ENCODE data around the gene ZNF638. TPM values are rescaled to one million over a fixed set of nuclear protein-coding genes. Genes with fewer than 3 reads are reported as not detected.

Gene ZNF638
- total and polyA plus RNA-seq, 4 donors = 193 to 317 (median 226) TPM

- H3K27ac ChIP-seq (ENCODE audit: low read depth, low read length) = no peak overlapping the region
- H3K4me1 ChIP-seq (ENCODE audit: control insufficient read depth, insufficient read depth, low read length) = no peaks in the 10 kb centered on the region
- no peaks in the 10 kb centered on the region for H3K36me3 ChIP-seq (ENCODE audit: control insufficient read depth, insufficient read depth, low read length)
- no peak overlapping the region for H3K4me3 ChIP-seq (ENCODE audit: low read depth, low read length)
- H3K27me3 ChIP-seq (ENCODE audit: control insufficient read depth, insufficient read depth, low read length) = no peaks in the 10 kb centered on the region
- H3K9me3 ChIP-seq (ENCODE audit: control insufficient read depth, insufficient read depth, low read length) = no peaks in the 10 kb centered on the region
- no peak for DNase-seq (ENCODE audit: low read depth in 4 of 6, low spot score in 6 of 6)
- WGBS (ENCODE audit: insufficient coverage) = 82% methylated on average over 1 of the region's 1 CpG
Observed at GRCh38 chr2:71446505-71446904, 114.9 kb downstream of the ZNF638 start.

GRCh38 chr2:71449343-71449742 is 117.8 kb downstream of the ZNF638 start:
- H3K27ac ChIP-seq (ENCODE audit: low read depth, low read length) = no peak overlapping the region
- H3K27me3 ChIP-seq (ENCODE audit: control insufficient read depth, insufficient read depth, low read length) = peaks cover 22% of the 10 kb centered on the region
- DNase-seq (ENCODE audit: low read depth in 4 of 6, low spot score in 6 of 6) = no peak
- H3K36me3 ChIP-seq (ENCODE audit: control insufficient read depth, insufficient read depth, low read length) = no peaks in the 10 kb centered on the region
- H3K4me1 ChIP-seq (ENCODE audit: control insufficient read depth, insufficient read depth, low read length) = peaks cover 12% of the 10 kb centered on the region
- no peaks in the 10 kb centered on the region for H3K9me3 ChIP-seq (ENCODE audit: control insufficient read depth, insufficient read depth, low read length)
- no peak overlapping the region for H3K4me3 ChIP-seq (ENCODE audit: low read depth, low read length)
- WGBS (ENCODE audit: insufficient coverage) = no CpG with 5 or more reads among the region's 3 CpGs

- Histone ChIP-seq H3K27ac (ENCODE audit: low read depth, low read length) (no peak overlapping the region), H3K36me3 (ENCODE audit: control insufficient read depth, insufficient read depth, low read length) (no peaks in the 10 kb centered on the region), H3K9me3 (ENCODE audit: control insufficient read depth, insufficient read depth, low read length) (no peaks in the 10 kb centered on the region), H3K4me1 (ENCODE audit: control insufficient read depth, insufficient read depth, low read length) (peaks cover 31% of the 10 kb centered on the region), H3K27me3 (ENCODE audit: control insufficient read depth, insufficient read depth, low read length) (peaks cover 35% of the 10 kb centered on the region), H3K4me3 (ENCODE audit: low read depth, low read length) (no peak overlapping the region)
- 100% methylated on average over 1 of the region's 4 CpGs for whole genome bisulfite sequencing (ENCODE audit: insufficient coverage)
- DNase-seq (ENCODE audit: low read depth in 4 of 6, low spot score in 6 of 6) = no peak
Observed at GRCh38 chr2:71451705-71452104, 120.1 kb downstream of the ZNF638 start.

- no peak for DNase-seq (ENCODE audit: low read depth in 4 of 6, low spot score in 6 of 6)
- WGBS (ENCODE audit: insufficient coverage) = no CpG with 5 or more reads among the region's 2 CpGs
Observed at GRCh38 chr2:71452565-71452964, 121.0 kb downstream of the ZNF638 start.

GRCh38 chr2:71453404-71454220 is 122.0 kb downstream of the ZNF638 start, which contains the start of gene DYSF:
TSS of gene DYSF (plus strand) at chr2:71453561.
- Histone ChIP-seq H3K27ac (ENCODE audit: low read depth, low read length) (no peak within 1 kb of the TSS), H3K27me3 (ENCODE audit: control insufficient read depth, insufficient read depth, low read length) (peaks cover 35% of the 10 kb centered on the region), H3K36me3 (ENCODE audit: control insufficient read depth, insufficient read depth, low read length) (no peaks in the 10 kb centered on the region), H3K4me1 (ENCODE audit: control insufficient read depth, insufficient read depth, low read length) (peaks cover 45% of the 10 kb centered on the region), H3K9me3 (ENCODE audit: control insufficient read depth, insufficient read depth, low read length) (no peaks in the 10 kb centered on the region), H3K4me3 (ENCODE audit: low read depth, low read length) (peak within 1 kb of the TSS; percentile 22)
- 3% methylated on average over 63 of the region's 66 CpGs for WGBS (ENCODE audit: insufficient coverage)
- DNase-seq (ENCODE audit: low read depth in 4 of 6, low spot score in 6 of 6) = peak in 2 of 6 donors; percentile 7 to 23

More at GRCh38 chr2:71452565-71452964, 121.0 kb downstream of the ZNF638 start:
- Histone ChIP-seq H3K9me3 (ENCODE audit: control insufficient read depth, insufficient read depth, low read length) (no peaks in the 10 kb centered on the region), H3K4me1 (ENCODE audit: control insufficient read depth, insufficient read depth, low read length) (peaks cover 35% of the 10 kb centered on the region), H3K4me3 (ENCODE audit: low read depth, low read length) (no peak overlapping the region), H3K27ac (ENCODE audit: low read depth, low read length) (no peak overlapping the region), H3K36me3 (ENCODE audit: control insufficient read depth, insufficient read depth, low read length) (no peaks in the 10 kb centered on the region), H3K27me3 (ENCODE audit: control insufficient read depth, insufficient read depth, low read length) (peaks cover 35% of the 10 kb centered on the region)

- H3K27ac ChIP-seq (ENCODE audit: low read depth, low read length) = no peak overlapping the region
- H3K4me3 ChIP-seq (ENCODE audit: low read depth, low read length) = peak overlapping the region; percentile 22
- peaks cover 49% of the 10 kb centered on the region for H3K4me1 ChIP-seq (ENCODE audit: control insufficient read depth, insufficient read depth, low read length)
- no peaks in the 10 kb centered on the region for H3K9me3 ChIP-seq (ENCODE audit: control insufficient read depth, insufficient read depth, low read length)
- no peak for DNase-seq (ENCODE audit: low read depth in 4 of 6, low spot score in 6 of 6)
- H3K36me3 ChIP-seq (ENCODE audit: control insufficient read depth, insufficient read depth, low read length) = no peaks in the 10 kb centered on the region
- peaks cover 35% of the 10 kb centered on the region for H3K27me3 ChIP-seq (ENCODE audit: control insufficient read depth, insufficient read depth, low read length)
- 35% methylated on average over 15 of the region's 17 CpGs for WGBS (ENCODE audit: insufficient coverage)
Observed at GRCh38 chr2:71454221-71455010, 122.8 kb downstream of the ZNF638 start.

DNA sequence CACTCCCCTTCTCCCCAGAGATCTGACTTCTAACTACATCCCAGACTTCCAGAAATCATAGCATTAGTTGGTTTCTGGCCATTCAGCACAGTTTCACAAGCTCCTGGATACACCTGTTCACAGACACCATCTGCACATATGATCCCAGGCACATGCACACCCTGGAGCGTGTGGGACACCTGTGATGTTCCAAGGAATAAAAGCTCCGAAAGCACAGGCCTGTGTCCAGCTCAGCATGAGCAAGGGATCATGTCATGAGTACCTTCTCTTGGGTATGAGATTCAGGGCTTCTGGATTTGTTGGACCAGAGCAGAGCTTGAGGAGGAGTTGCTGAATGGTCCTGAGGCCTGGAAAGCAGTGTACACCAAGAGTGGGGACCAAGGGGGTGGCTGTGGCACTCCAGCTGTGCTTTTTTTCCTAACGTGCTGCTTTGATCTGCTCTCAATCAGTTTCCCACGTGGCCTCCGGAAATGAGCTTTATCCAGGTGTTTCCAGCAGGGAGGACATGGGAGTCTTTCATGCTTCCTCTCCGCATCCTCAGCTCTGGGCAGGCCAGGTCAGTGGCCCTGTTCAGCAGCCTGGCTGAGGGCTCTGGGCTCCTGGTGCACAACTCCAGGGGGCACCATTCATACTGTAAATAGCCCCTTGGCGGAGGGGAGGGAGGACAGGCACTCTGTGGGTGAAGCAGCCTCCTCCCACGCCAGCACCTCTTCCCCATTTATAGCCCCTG is 123.6 kb downstream of the ZNF638 start:
- WGBS (ENCODE audit: insufficient coverage) = 58% methylated on average over 8 of the region's 8 CpGs
- Histone ChIP-seq H3K4me1 (ENCODE audit: control insufficient read depth, insufficient read depth, low read length) (peaks cover 49% of the 10 kb centered on the region), H3K4me3 (ENCODE audit: low read depth, low read length) (no peak overlapping the region)

GRCh38 chr2:71455741-71456569 is 124.4 kb downstream of the ZNF638 start:
- DNase-seq (ENCODE audit: low read depth in 4 of 6, low spot score in 6 of 6) = no peak
- H3K36me3 ChIP-seq (ENCODE audit: control insufficient read depth, insufficient read depth, low read length) = no peaks in the 10 kb centered on the region
- 37% methylated on average over 6 of the region's 6 CpGs for WGBS (ENCODE audit: insufficient coverage)
- H3K27ac ChIP-seq (ENCODE audit: low read depth, low read length) = no peak overlapping the region
- H3K4me1 ChIP-seq (ENCODE audit: control insufficient read depth, insufficient read depth, low read length) = peaks cover 49% of the 10 kb centered on the region
- H3K27me3 ChIP-seq (ENCODE audit: control insufficient read depth, insufficient read depth, low read length) = peaks cover 35% of the 10 kb centered on the region
- no peak overlapping the region for H3K4me3 ChIP-seq (ENCODE audit: low read depth, low read length)
- H3K9me3 ChIP-seq (ENCODE audit: control insufficient read depth, insufficient read depth, low read length) = no peaks in the 10 kb centered on the region

More for the DNA sequence above, 123.6 kb downstream of the ZNF638 start:
- Histone ChIP-seq H3K9me3 (ENCODE audit: control insufficient read depth, insufficient read depth, low read length) (no peaks in the 10 kb centered on the region), H3K27me3 (ENCODE audit: control insufficient read depth, insufficient read depth, low read length) (peaks cover 35% of the 10 kb centered on the region), H3K36me3 (ENCODE audit: control insufficient read depth, insufficient read depth, low read length) (no peaks in the 10 kb centered on the region), H3K27ac (ENCODE audit: low read depth, low read length) (no peak overlapping the region)
- DNase-seq (ENCODE audit: low read depth in 4 of 6, low spot score in 6 of 6) = no peak

GRCh38 chr2:71456617-71457016 is 125.0 kb downstream of the ZNF638 start:
- no peaks in the 10 kb centered on the region for H3K9me3 ChIP-seq (ENCODE audit: control insufficient read depth, insufficient read depth, low read length)
- H3K36me3 ChIP-seq (ENCODE audit: control insufficient read depth, insufficient read depth, low read length) = no peaks in the 10 kb centered on the region
- 86% methylated on average over 1 of the region's 1 CpG for WGBS (ENCODE audit: insufficient coverage)
- H3K27ac ChIP-seq (ENCODE audit: low read depth, low read length) = no peak overlapping the region
- H3K4me1 ChIP-seq (ENCODE audit: control insufficient read depth, insufficient read depth, low read length) = peaks cover 49% of the 10 kb centered on the region
- H3K27me3 ChIP-seq (ENCODE audit: control insufficient read depth, insufficient read depth, low read length) = peaks cover 35% of the 10 kb centered on the region
- DNase-seq (ENCODE audit: low read depth in 4 of 6, low spot score in 6 of 6) = no peak
- no peak overlapping the region for H3K4me3 ChIP-seq (ENCODE audit: low read depth, low read length)

Measured in spinal cord (tissue), 10 donors.